Measurements from ENCODE around the gene RGS19.

Gene RGS19

GRCh38 chr20:64032706-64033624 lies 46.4 kb downstream of the RGS19 start:
- DNase-seq (ENCODE audit: low read depth, low spot score) = no peak
- TF ChIP-seq CTCF (IDR thresholded peaks at IDR 0.05; ENCODE audit: low read depth, low read length) = no peak
- in situ Hi-C loops (cut with HindIII; ENCODE audit: low sequenced_read_pairs) = no loop called here
- H3K4me3 ChIP-seq (ENCODE audit: low read depth, low read length) = no peak overlapping the region

GRCh38 chr20:64031822-64032314 lies 47.5 kb downstream of the RGS19 start:
- in situ Hi-C loops (cut with HindIII; ENCODE audit: low sequenced_read_pairs) = no loop called here
- no peak for TF ChIP-seq CTCF (IDR thresholded peaks at IDR 0.05; ENCODE audit: low read depth, low read length)
- H3K4me3 ChIP-seq (ENCODE audit: low read depth, low read length) = no peak overlapping the region
- DNase-seq (ENCODE audit: low read depth, low spot score) = no peak

- no peak for DNase-seq (ENCODE audit: low read depth, low spot score)
- in situ Hi-C loops (cut with HindIII; ENCODE audit: low sequenced_read_pairs) = no loop called here
- no peak overlapping the region for H3K4me3 ChIP-seq (ENCODE audit: low read depth, low read length)
- no peak for TF ChIP-seq CTCF (IDR thresholded peaks at IDR 0.05; ENCODE audit: low read depth, low read length)
Measured at GRCh38 chr20:64030371-64031134, 48.8 kb downstream of the RGS19 start.

GRCh38 chr20:64029293-64030117 lies 49.8 kb downstream of the RGS19 start:
- no peak overlapping the region for H3K4me3 ChIP-seq (ENCODE audit: low read depth, low read length)
- no peak for DNase-seq (ENCODE audit: low read depth, low spot score)
- no peak for TF ChIP-seq CTCF (IDR thresholded peaks at IDR 0.05; ENCODE audit: low read depth, low read length)
- in situ Hi-C loops (cut with HindIII; ENCODE audit: low sequenced_read_pairs) = no loop called here

GRCh38 chr20:64027981-64028685 lies 51.2 kb downstream of the RGS19 start:
- in situ Hi-C loops (cut with HindIII; ENCODE audit: low sequenced_read_pairs) = no loop called here
- no peak overlapping the region for H3K4me3 ChIP-seq (ENCODE audit: low read depth, low read length)
- DNase-seq (ENCODE audit: low read depth, low spot score) = no peak
- TF ChIP-seq CTCF (IDR thresholded peaks at IDR 0.05; ENCODE audit: low read depth, low read length) = no peak
